G401.6 (cell line): ENCODE measurements around the gene ZNF423.

Source experiments
- FAIRE-seq: peaks from 2 replicates; lab custom pipeline; 2012; peaks lifted over from hg19 to GRCh38; lab: Jason Lieb, UNC

Gene ZNF423

GRCh38 chr16:49749816-49750215, 106.1 kb downstream of the ZNF423 start:
- FAIRE-seq = no peak

- FAIRE-seq = no peak
These were observed 107.6 kb downstream of the ZNF423 start for GRCh38 chr16:49748322-49748721.

GRCh38 chr16:49747654-49748053, 108.3 kb downstream of the ZNF423 start:
- FAIRE-seq = no peak

GRCh38 chr16:49746545-49746944, 109.4 kb downstream of the ZNF423 start:
- no peak for FAIRE-seq

GRCh38 chr16:49745311-49745747, 110.6 kb downstream of the ZNF423 start:
- FAIRE-seq = no peak

GRCh38 chr16:49744244-49745220, 111.4 kb downstream of the ZNF423 start:
- FAIRE-seq = no peak

GRCh38 chr16:49743658-49744057, 112.3 kb downstream of the ZNF423 start:
- FAIRE-seq = no peak

GRCh38 chr16:49743203-49743464, 112.8 kb downstream of the ZNF423 start:
- FAIRE-seq = no peak

GRCh38 chr16:49742428-49743202, 113.3 kb downstream of the ZNF423 start:
- FAIRE-seq = no peak

- FAIRE-seq = no peak
These were observed 115.7 kb downstream of the ZNF423 start for GRCh38 chr16:49740256-49740655.

GRCh38 chr16:49739381-49739780, 116.5 kb downstream of the ZNF423 start:
- FAIRE-seq = no peak

- FAIRE-seq = no peak
These were observed 117.1 kb downstream of the ZNF423 start for GRCh38 chr16:49738832-49739231.

GRCh38 chr16:49738001-49738400, 117.9 kb downstream of the ZNF423 start:
- FAIRE-seq = no peak

- FAIRE-seq = no peak
These were observed 118.4 kb downstream of the ZNF423 start for GRCh38 chr16:49737541-49737940.

GRCh38 chr16:49734331-49734730, 121.6 kb downstream of the ZNF423 start:
- no peak for FAIRE-seq

- FAIRE-seq = no peak
These were observed 122.5 kb downstream of the ZNF423 start for GRCh38 chr16:49733313-49734009.

GRCh38 chr16:49731911-49732310, 124.0 kb downstream of the ZNF423 start:
- no peak for FAIRE-seq

- no peak for FAIRE-seq
These were observed 125.1 kb downstream of the ZNF423 start for GRCh38 chr16:49730772-49731171.

GRCh38 chr16:49727611-49728010, 128.3 kb downstream of the ZNF423 start:
- FAIRE-seq = no peak

- FAIRE-seq = no peak
These were observed 129.8 kb downstream of the ZNF423 start for GRCh38 chr16:49726155-49726554.

- no peak for FAIRE-seq
These were observed 130.3 kb downstream of the ZNF423 start for GRCh38 chr16:49725651-49726050.

- FAIRE-seq = no peak
These were observed 131.1 kb downstream of the ZNF423 start for GRCh38 chr16:49724774-49725173.

GRCh38 chr16:49723310-49723709, 132.6 kb downstream of the ZNF423 start:
- no peak for FAIRE-seq
